Rectal smooth muscle tissue (tissue), 1 donor: ENCODE results near the gene HELZ.
"Not testable (repeated sequence)": the region's sequence is repeated elsewhere in the genome, so short reads cannot be mapped to it uniquely, and the experiment has no call there.

ENCODE experiments used
- H3K27ac ChIP-seq: one replicate; pipeline ENCODE4 v1.7.0; 2013; ENCODE audit warnings: low read depth, low read length, inconsistent platforms
- H3K27me3 ChIP-seq: one replicate; pipeline ENCODE4 v1.7.0; 2013; ENCODE audit warnings: low read length; ENCODE audit not compliant: control insufficient read depth, insufficient read depth
- H3K36me3 ChIP-seq: one replicate; pipeline ENCODE4 v1.7.0; 2013; ENCODE audit warnings: low read length; ENCODE audit not compliant: control insufficient read depth, insufficient read depth
- H3K4me1 ChIP-seq: one replicate; pipeline ENCODE4 v1.7.0; 2013; ENCODE audit warnings: low read length; ENCODE audit not compliant: control insufficient read depth, insufficient read depth
- H3K4me3 ChIP-seq: one replicate; pipeline ENCODE4 v1.7.0; 2013; ENCODE audit warnings: low read length
- H3K9ac ChIP-seq: one replicate; pipeline ENCODE4 v1.7.0; 2013; ENCODE audit warnings: low read length

HELZ gene

DNA sequence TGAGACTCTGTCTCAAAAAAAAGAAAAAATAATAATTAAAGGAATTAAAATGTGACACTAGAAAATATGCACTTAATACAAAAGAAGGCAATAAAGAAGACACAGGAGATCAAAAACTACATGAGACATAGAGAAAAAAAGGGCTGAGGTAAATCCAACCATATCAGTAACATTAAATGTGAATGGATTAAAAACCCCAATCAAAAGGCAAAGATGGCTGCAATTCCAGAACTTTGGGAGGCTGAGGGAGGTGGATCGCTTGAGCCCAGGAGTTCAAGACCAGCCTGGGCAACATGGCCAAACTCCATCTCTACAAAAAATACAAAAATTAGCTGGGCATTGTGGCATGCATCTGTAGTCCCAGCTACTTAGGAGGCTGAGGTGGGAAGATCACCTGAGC, 103.0 kb downstream of the HELZ start:
- not testable (repeated sequence) for H3K4me1 ChIP-seq, H3K36me3 ChIP-seq, H3K4me3 ChIP-seq, H3K9ac ChIP-seq, H3K27ac ChIP-seq, H3K27me3 ChIP-seq

DNA sequence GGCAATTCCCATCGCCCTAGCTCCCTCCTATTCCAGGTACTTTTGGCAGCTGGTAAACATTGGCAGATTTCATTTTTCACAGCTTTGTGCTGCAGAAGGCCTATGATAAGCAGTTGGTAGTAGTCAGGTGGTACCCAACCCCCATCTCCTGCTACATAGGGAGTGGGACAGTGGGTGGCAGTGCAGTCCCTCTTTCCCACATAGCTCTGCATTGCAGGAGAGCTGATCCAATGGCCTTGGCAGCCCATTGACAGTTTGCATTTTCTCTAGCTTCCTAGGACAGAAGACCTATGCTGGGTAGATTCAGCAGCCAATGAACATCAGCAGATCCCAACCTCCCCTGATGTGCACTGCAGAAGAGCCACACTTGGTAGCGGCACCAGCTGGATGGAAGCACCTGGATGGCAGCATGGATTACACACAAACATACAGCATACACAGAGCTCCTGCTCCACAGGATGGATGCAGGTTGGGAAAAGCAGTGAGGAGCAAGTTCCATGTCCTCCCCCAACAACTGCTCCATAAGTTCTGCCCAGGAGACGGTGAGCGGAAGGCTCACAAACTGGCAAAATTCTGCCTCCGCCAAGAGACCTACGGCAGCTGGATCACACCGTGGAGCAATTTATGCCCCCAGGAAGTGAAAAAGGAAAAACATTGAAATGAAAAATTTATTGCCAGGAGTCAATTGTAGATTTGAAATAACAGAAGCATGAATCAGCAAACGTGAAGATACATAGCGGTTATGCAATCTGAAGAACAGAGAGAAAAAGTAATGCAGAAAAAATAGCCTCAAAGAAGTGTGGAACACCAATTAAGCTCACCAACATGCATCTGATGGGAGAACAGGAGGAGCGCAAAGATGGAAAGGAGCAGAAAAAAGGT, 105.0 kb downstream of the HELZ start:
- Histone ChIP-seq H3K4me1 (no peaks in the 10 kb centered on the region), H3K9ac (no peak overlapping the region), H3K36me3 (no peaks in the 10 kb centered on the region), H3K4me3 (no peak overlapping the region), H3K27me3 (no peaks in the 10 kb centered on the region), H3K27ac (no peak overlapping the region)

DNA sequence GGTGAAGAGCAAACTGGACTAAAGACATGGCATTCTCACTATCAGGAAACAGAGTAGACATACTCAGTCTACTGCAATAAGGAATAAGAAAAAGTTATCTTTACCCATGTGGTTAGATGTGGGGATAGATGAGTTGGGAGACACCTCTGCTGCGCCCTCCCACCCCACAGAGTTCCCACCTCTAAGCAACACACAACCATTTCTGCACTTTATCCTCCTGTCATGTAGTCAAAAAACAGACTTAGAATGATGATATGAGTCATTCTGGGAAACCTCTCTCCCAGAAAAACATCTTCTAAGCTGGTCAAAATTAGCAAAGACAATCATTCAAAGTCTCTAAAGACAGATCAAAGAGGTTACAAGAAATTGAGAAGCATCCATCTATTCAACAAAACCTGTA, 105.7 kb downstream of the HELZ start:
- Histone ChIP-seq H3K4me1 (no peaks in the 10 kb centered on the region), H3K9ac (no peak overlapping the region), H3K36me3 (no peaks in the 10 kb centered on the region), H3K27me3 (no peaks in the 10 kb centered on the region), H3K4me3 (no peak overlapping the region), H3K27ac (no peak overlapping the region)

DNA sequence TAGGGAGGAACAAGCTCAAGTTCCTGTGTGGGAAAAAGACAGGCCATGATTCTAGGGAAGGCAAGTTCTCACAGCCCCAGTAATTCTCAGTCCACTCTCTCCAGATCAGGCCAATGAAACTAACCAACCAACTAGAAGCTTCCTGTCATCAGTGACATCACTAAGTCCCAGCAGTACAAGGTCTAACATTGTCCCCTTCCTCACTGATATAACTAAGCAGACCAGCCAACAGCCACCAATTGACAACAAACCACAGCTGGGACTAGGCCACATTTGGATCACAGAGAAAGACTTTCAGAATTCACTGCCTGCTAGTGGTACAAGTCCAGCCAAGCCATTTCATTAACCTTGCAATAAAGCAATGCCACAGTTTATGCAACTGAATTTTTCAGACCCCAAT, 106.6 kb downstream of the HELZ start:
- Histone ChIP-seq H3K36me3 (no peaks in the 10 kb centered on the region), H3K9ac (no peak overlapping the region), H3K4me1 (no peaks in the 10 kb centered on the region), H3K4me3 (no peak overlapping the region), H3K27ac (no peak overlapping the region), H3K27me3 (no peaks in the 10 kb centered on the region)

DNA sequence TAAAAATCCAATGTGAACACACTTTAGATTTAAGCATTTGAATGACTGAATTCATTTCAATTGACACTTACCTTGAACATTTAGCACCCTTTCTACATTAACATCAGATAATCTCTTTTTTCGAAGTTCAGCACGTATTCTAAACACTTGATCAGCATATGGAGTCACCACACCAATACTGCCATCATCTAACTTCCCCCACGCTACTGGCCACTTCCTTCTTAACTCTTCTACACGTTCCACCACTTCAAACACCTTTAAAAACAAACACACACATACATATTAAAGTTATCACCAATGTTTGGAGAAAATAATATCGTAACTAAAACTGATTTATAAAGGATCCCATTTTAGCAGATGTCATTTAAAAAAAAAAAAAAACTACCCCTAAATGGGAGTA, 107.1 kb downstream of the HELZ start:
- H3K27ac ChIP-seq, result no peak overlapping the region
- H3K9ac ChIP-seq, result no peak overlapping the region
- no peak overlapping the region for H3K4me3 ChIP-seq
- H3K36me3 ChIP-seq, result no peaks in the 10 kb centered on the region
- H3K27me3 ChIP-seq, result no peaks in the 10 kb centered on the region
- no peaks in the 10 kb centered on the region for H3K4me1 ChIP-seq

DNA sequence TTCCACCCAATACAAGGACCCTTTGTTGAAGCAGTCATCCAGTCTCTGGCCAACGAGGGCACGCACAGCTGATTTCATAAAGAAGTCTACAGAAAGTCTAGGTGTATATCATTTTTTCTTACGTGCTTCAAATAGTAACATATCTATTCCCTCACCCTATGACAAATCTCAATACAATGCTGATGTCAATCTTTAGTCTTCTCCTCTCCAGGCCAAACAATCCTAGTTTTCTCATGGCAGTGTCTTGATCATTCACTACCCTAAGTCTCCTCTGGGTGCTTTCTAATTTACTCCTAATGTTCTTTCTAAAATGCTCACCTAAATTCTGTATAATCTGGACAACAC, 108.0 kb downstream of the HELZ start:
- Histone ChIP-seq H3K4me3 (no peak overlapping the region), H3K27ac (no peak overlapping the region), H3K27me3 (no peaks in the 10 kb centered on the region), H3K4me1 (no peaks in the 10 kb centered on the region), H3K36me3 (no peaks in the 10 kb centered on the region), H3K9ac (no peak overlapping the region)

DNA sequence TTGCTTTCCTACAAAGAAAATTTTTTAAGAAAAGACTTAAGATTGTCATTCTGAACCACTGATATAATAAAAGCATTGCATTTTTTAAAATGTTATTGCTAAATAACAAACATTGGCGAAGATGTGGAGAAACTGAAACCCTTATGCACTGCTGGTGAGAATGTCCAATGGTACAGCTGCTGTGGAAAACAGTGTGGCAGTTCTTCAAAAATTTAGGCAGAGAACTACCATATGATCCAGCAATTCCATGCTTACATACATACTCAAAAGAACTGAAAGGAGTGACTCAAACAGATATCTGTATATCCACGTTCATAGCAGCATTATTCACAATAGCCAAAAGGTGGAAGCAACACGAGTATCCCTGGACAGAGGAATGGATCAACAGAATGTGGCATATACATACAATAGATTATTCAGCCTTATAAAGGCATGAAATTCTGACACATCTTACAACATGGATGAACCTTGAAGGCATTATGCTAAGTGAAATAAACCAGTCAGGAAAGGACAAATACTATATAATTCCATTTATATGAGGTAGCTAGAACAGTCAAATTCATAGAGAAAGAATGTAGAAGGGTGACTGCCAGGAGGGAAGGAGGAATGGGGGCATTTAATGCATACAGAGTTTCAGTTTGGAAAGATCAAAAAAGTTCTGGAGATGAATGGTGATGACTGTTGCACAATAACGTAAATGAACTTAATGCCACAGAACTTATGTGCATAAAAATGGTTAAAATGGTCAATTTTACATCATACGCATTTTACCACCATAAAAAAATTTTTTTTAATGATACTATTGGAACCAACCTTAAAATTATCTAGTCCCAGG, 108.6 kb downstream of the HELZ start:
- no peaks in the 10 kb centered on the region for H3K4me1 ChIP-seq
- no peaks in the 10 kb centered on the region for H3K27me3 ChIP-seq
- H3K36me3 ChIP-seq, result no peaks in the 10 kb centered on the region
- no peak overlapping the region for H3K9ac ChIP-seq
- no peak overlapping the region for H3K27ac ChIP-seq
- H3K4me3 ChIP-seq, result no peak overlapping the region

DNA sequence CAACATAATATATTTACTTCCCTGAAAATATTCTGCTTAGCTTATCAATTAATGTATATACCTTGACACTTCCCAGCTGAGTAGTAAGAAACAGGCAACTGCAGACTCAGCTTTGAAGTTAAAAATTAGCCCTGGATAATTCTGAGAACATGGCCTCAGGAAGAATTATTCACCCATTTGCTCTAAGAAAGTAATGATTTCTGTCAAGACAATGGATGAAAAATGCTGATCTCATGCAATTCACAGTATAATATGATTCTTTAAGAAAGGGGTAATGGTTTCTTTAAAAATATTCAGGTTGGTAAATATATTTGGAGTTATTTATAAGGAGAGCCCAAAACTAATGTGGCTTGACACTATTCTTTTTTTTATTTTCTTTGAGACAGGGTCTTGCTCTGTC, 111.8 kb downstream of the HELZ start:
- H3K9ac ChIP-seq, result no peak overlapping the region
- no peak overlapping the region for H3K27ac ChIP-seq
- no peaks in the 10 kb centered on the region for H3K4me1 ChIP-seq
- peaks cover 3% of the 10 kb centered on the region for H3K36me3 ChIP-seq
- H3K4me3 ChIP-seq, result no peak overlapping the region
- no peaks in the 10 kb centered on the region for H3K27me3 ChIP-seq

DNA sequence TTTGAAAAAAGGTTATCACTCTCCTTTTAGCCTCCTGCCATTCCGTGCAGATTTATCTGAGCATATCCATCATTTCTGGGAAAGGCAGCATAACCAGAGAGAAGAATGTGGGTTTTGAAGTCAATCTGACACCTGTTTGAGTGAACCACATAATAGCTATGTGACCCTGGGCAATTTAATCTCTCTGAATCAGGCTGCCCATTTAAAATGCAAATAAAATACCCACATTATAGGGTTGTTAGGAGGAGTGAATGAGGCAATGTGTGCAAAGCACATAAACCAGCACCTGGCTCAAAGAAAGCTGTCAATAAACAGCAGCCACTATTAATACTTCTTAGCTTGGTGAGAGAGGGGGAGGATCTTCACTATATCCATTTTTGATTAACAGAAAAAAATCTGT, 112.6 kb downstream of the HELZ start:
- no peak overlapping the region for H3K4me3 ChIP-seq
- H3K27ac ChIP-seq, result no peak overlapping the region
- no peaks in the 10 kb centered on the region for H3K27me3 ChIP-seq
- no peak overlapping the region for H3K9ac ChIP-seq
- H3K4me1 ChIP-seq, result no peaks in the 10 kb centered on the region
- H3K36me3 ChIP-seq, result peaks cover 3% of the 10 kb centered on the region

DNA sequence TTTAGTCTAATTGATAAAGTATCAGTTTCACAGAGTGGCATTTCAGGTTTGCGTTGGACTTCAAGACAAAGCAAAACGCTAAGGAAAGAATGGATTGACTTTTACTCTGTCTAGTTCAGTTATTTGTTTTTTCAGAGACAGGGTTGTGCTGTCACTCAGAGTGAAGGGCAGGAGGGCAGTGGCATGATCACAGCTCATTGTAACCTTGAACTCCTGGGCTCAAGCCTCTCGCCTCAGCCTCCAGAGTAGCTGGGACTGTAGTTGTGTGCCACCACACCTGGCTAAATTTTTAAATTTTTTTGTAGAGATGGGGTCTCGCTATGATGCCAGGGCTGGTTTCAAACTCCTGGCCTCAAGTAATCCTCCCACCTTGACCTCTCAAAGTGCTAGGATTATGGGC, 114.2 kb downstream of the HELZ start:
- Histone ChIP-seq H3K9ac (no peak overlapping the region), H3K4me3 (no peak overlapping the region), H3K36me3 (peaks cover 3% of the 10 kb centered on the region), H3K27ac (no peak overlapping the region), H3K4me1 (no peaks in the 10 kb centered on the region), H3K27me3 (no peaks in the 10 kb centered on the region)

DNA sequence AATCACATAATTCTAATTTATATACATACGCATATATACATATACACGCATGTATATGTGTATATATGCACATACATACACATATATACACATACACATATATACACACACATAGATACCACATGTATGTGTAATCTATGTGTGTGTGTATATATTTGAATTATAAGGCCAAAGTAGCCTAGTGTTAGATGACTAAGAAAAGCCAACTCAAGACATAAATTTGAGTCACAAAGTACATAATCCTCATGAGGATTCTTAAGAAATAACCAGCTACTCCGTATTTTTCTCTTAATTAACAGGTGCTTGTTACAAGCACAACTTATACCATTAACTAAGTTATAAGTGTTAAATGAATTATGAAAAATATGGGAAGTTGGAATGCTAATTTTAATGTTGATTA, 115.7 kb downstream of the HELZ start:
- H3K27ac ChIP-seq, result no peak overlapping the region
- no peak overlapping the region for H3K4me3 ChIP-seq
- no peak overlapping the region for H3K9ac ChIP-seq
- H3K27me3 ChIP-seq, result no peaks in the 10 kb centered on the region
- H3K36me3 ChIP-seq, result peaks cover 3% of the 10 kb centered on the region
- H3K4me1 ChIP-seq, result no peaks in the 10 kb centered on the region

DNA sequence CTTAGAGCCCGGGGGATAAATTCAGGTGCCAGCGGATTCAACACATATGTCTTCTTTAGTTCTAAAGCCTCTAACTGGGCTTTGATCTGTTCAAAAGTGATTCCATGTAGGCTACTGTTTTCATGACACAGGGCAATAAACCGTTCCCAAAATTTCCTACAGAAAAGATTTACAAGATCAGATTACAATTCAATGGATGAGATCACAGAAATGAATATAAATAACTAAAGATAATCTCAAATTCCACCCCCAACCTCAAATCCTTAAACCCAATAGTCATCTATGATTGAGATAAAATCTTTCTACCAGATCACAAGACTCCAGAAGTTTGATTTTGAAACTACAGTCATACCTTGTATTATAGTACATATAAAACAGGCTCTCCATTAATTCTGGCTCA, 116.3 kb downstream of the HELZ start:
- Histone ChIP-seq H3K9ac (no peak overlapping the region), H3K27me3 (no peaks in the 10 kb centered on the region), H3K4me1 (no peaks in the 10 kb centered on the region), H3K4me3 (no peak overlapping the region), H3K27ac (no peak overlapping the region), H3K36me3 (peaks cover 3% of the 10 kb centered on the region)

DNA sequence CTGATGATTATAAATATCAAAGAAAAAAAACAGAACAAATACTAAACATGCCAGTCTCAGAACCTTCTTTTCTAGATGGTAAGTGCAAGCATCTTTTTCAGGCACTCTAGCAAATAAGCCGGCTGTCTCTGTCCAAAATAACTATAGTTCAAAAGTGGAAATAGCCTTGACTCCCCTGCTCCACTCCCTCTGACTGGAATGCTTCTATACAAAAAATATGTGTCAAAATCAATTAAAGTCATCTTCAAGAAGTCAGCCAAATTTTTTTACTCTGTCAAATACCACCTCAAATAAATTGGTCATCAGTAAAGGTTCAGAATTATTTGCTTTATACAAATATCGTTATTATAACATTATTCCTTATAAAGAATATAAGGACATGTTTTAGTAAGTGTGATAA, 117.1 kb downstream of the HELZ start:
- H3K4me1 ChIP-seq, result no peaks in the 10 kb centered on the region
- H3K27me3 ChIP-seq, result no peaks in the 10 kb centered on the region
- H3K9ac ChIP-seq, result no peak overlapping the region
- H3K27ac ChIP-seq, result no peak overlapping the region
- peaks cover 3% of the 10 kb centered on the region for H3K36me3 ChIP-seq
- H3K4me3 ChIP-seq, result no peak overlapping the region
